Choroid plexus epithelial cell (primary cell): ENCODE measurements around the gene ZBTB17.

Experiments used
- DNase-seq: peaks from one replicate; pipeline ENCODE4 v3.0.0-alpha.2; 2010; ENCODE audit warnings: low read depth
- H3K4me3 ChIP-seq: 2 replicates; pipeline ENCODE4 v1.5.1; 2011; ENCODE audit warnings: low read depth, mild to moderate bottlenecking, control low read depth, low read length, moderate library complexity
- TF ChIP-seq, protein P1 (sequence below): conservative IDR thresholded peaks from 2 replicates; pipeline ENCODE4 v1.5.1; 2011; ENCODE audit warnings: low read depth, mild to moderate bottlenecking, control low read depth, inconsistent platforms, low read length, moderate library complexity

The ZBTB17 gene

GRCh38 chr1:15959424-15959823, 16.5 kb downstream of the ZBTB17 start:
- DNase-seq = no peak
- no peak overlapping the region for H3K4me3 ChIP-seq
- TF ChIP-seq, protein P1, sequence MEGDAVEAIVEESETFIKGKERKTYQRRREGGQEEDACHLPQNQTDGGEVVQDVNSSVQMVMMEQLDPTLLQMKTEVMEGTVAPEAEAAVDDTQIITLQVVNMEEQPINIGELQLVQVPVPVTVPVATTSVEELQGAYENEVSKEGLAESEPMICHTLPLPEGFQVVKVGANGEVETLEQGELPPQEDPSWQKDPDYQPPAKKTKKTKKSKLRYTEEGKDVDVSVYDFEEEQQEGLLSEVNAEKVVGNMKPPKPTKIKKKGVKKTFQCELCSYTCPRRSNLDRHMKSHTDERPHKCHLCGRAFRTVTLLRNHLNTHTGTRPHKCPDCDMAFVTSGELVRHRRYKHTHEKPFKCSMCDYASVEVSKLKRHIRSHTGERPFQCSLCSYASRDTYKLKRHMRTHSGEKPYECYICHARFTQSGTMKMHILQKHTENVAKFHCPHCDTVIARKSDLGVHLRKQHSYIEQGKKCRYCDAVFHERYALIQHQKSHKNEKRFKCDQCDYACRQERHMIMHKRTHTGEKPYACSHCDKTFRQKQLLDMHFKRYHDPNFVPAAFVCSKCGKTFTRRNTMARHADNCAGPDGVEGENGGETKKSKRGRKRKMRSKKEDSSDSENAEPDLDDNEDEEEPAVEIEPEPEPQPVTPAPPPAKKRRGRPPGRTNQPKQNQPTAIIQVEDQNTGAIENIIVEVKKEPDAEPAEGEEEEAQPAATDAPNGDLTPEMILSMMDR = no peak

GRCh38 chr1:15958793-15959192, 17.1 kb downstream of the ZBTB17 start:
- H3K4me3 ChIP-seq = no peak overlapping the region
- TF ChIP-seq, protein P1 = no peak
- DNase-seq = no peak

GRCh38 chr1:15958111-15958510, 17.8 kb downstream of the ZBTB17 start:
- TF ChIP-seq, protein P1 = no peak
- no peak overlapping the region for H3K4me3 ChIP-seq
- DNase-seq = no peak

GRCh38 chr1:15957221-15958095, 18.4 kb downstream of the ZBTB17 start:
- DNase-seq = peak; percentile 42
- TF ChIP-seq, protein P1 = peak; percentile 74
- H3K4me3 ChIP-seq = no peak overlapping the region

- H3K4me3 ChIP-seq = no peak overlapping the region
- peak; percentile 35 for DNase-seq
- TF ChIP-seq, protein P1 = no peak
Measured at GRCh38 chr1:15956150-15956549, 19.8 kb downstream of the ZBTB17 start.

- H3K4me3 ChIP-seq = no peak overlapping the region
- DNase-seq = no peak
- TF ChIP-seq, protein P1 = no peak
Measured at GRCh38 chr1:15955552-15955951, 20.3 kb downstream of the ZBTB17 start.

- TF ChIP-seq, protein P1 = no peak
- no peak overlapping the region for H3K4me3 ChIP-seq
- DNase-seq = no peak
Measured at GRCh38 chr1:15954316-15954715, 21.6 kb downstream of the ZBTB17 start.
